Stimulated activated CD8-positive, alpha-beta memory T cell treated with anti-CD3 and anti-CD28 coated beads, Interleukin-12 subunit alpha, Interleukin-12 subunit beta, amount 100 ng/mL, for 1 hour (primary cell): ENCODE measurements around the gene CRADD.
"Not testable (repeated sequence)": the region's sequence is repeated elsewhere in the genome, so short reads cannot be mapped to it uniquely, and the experiment has no call there.

Experiments used
- DNase-seq: peaks from one replicate; pipeline ENCODE4 v3.0.0-alpha.2; 2020; ENCODE audit warnings: low read depth

Gene CRADD

GRCh38 chr12:93677195-93678064, at the start of gene CRADD:
Gene CRADD (plus strand): TSS chr12:93677375.
- DNase-seq = peak; percentile 72

- no peak for DNase-seq
Measured at GRCh38 chr12:93632383-93632782, 44.8 kb upstream of the CRADD start.

- DNase-seq = no peak
Measured at GRCh38 chr12:93634416-93634815, 42.8 kb upstream of the CRADD start.

GRCh38 chr12:93636708-93637107, 40.5 kb upstream of the CRADD start:
- DNase-seq = no peak

GRCh38 chr12:93638095-93638494, 39.1 kb upstream of the CRADD start:
- DNase-seq = no peak

GRCh38 chr12:93638954-93639353, 38.2 kb upstream of the CRADD start:
- DNase-seq = no peak

GRCh38 chr12:93639406-93639805, 37.8 kb upstream of the CRADD start:
- no peak for DNase-seq

- not testable (repeated sequence) for DNase-seq
Measured at GRCh38 chr12:93641380-93641779, 35.8 kb upstream of the CRADD start.

GRCh38 chr12:93642751-93643150, 34.4 kb upstream of the CRADD start:
- DNase-seq = no peak

- DNase-seq = no peak
Measured at GRCh38 chr12:93645702-93646101, 31.5 kb upstream of the CRADD start.

GRCh38 chr12:93650626-93651025, 26.5 kb upstream of the CRADD start:
- DNase-seq = no peak

- DNase-seq = no peak
Measured at GRCh38 chr12:93653079-93653478, 24.1 kb upstream of the CRADD start.

- no peak for DNase-seq
Measured at GRCh38 chr12:93653712-93654111, 23.5 kb upstream of the CRADD start.

GRCh38 chr12:93654421-93654820, 22.8 kb upstream of the CRADD start:
- DNase-seq = no peak

- no peak for DNase-seq
Measured at GRCh38 chr12:93657071-93657470, 20.1 kb upstream of the CRADD start.

GRCh38 chr12:93661021-93661420, 16.2 kb upstream of the CRADD start:
- no peak for DNase-seq

GRCh38 chr12:93663006-93663728, 14.0 kb upstream of the CRADD start:
- no peak for DNase-seq

GRCh38 chr12:93663729-93664084, 13.5 kb upstream of the CRADD start:
- DNase-seq = no peak

GRCh38 chr12:93664573-93665138, 12.5 kb upstream of the CRADD start:
- no peak for DNase-seq

- no peak for DNase-seq
Measured at GRCh38 chr12:93667672-93668071, 9.5 kb upstream of the CRADD start.

- no peak for DNase-seq
Measured at GRCh38 chr12:93668919-93669418, 8.2 kb upstream of the CRADD start.

- no peak for DNase-seq
Measured at GRCh38 chr12:93669452-93669851, 7.7 kb upstream of the CRADD start.

GRCh38 chr12:93670104-93670503, 7.1 kb upstream of the CRADD start:
- DNase-seq = no peak
